Smooth muscle cell of the umbilical artery (primary cell): ENCODE data around the gene ZNF660. TPM values are rescaled to one million over a fixed set of nuclear protein-coding genes. Genes with fewer than 3 reads are reported as not detected.

Source experiments
- total RNA-seq: library from RNA; depleted of rRNA; stranded (reverse); fragments of >200 nt; gene quantifications from 2 replicates; pipeline ENCODE4 v1.2.3, GENCODE V29; 2014

ZNF660 gene
- total RNA-seq: 2.2 and 4.2 TPM in 2 replicates

GRCh38 chr3:44584646-44585501 lies at the start of gene ZNF660:
Gene ZNF660 (plus strand): TSS chr3:44584964. CDS start chr3:44594194, 9,230 bp downstream.

GRCh38 chr3:44554626-44555592 lies 29.9 kb upstream of the ZNF660 start, which contains the start of gene ZKSCAN7:
Gene ZKSCAN7 (plus strand): TSS chr3:44555193. CDS start chr3:44557048, 1,855 bp downstream.

GRCh38 chr3:44624749-44625480 lies 40.2 kb downstream of the ZNF660 start, which contains the start of gene ZNF197:
Gene ZNF197 (plus strand): TSS chr3:44625036. CDS start chr3:44629155, 4,119 bp downstream.

GRCh38 chr3:44648564-44649229 lies 63.9 kb downstream of the ZNF660 start, which contains the start of gene ZNF35:
Gene ZNF35 (plus strand): TSS chr3:44648732. CDS start chr3:44651068, 2,336 bp downstream.

Other genes starting within 250 kb of the ZNF660 start
- gene TCAIM, start 246.2 kb upstream of the ZNF660 start, total RNA-seq: 32.5 and 38.0 TPM in 2 replicates
- 9.5 and 13.1 TPM in 2 replicates for gene ZNF445, start 107.3 kb upstream of the ZNF660 start, total RNA-seq
- 4.2 and 8.6 TPM in 2 replicates for gene ZKSCAN7, start 29.8 kb upstream of the ZNF660 start, total RNA-seq
- 19.4 and 21.1 TPM in 2 replicates for gene ZNF197, start 40.1 kb downstream of the ZNF660 start, total RNA-seq
- 18.5 and 18.7 TPM in 2 replicates for gene ZNF35, start 63.8 kb downstream of the ZNF660 start, total RNA-seq
- 4.9 and 5.9 TPM in 2 replicates for gene ZNF502, start 127.7 kb downstream of the ZNF660 start, total RNA-seq
- 5.6 and 7.6 TPM in 2 replicates for gene ZNF501, start 144.7 kb downstream of the ZNF660 start, total RNA-seq
- 18.1 and 19.1 TPM in 2 replicates for gene KIAA1143, start 176.7 kb downstream of the ZNF660 start, total RNA-seq
- gene KIF15, start 176.8 kb downstream of the ZNF660 start, total RNA-seq: 1.5 and 5.8 TPM in 2 replicates